WTC11 (cell line): ENCODE data around the gene RGSL1. TPM values are rescaled to one million over a fixed set of nuclear protein-coding genes. Genes with fewer than 3 reads are reported as not detected.
A peak's percentile ranks its signal among the peaks of the same experiment; 100 is the strongest.

Source experiments
- ATAC-seq: fragments of 200-7000 bp; cut with Tn5 transposase; 2 replicates; pipeline ENCODE4 v1.10.0; 2021; ENCODE audit warnings: mild to moderate bottlenecking, moderate library complexity
- CTCF ChIA-PET: fragments of 300-600 bp; sonication (Branson Sonifier 250); formaldehyde crosslinking; loops from one replicate; lab custom pipeline; 2021; ENCODE audit warnings: antibody characterized with exemption; lab: Charles Lee
- POLR2A ChIA-PET: fragments of 350-600 bp; sonication (Branson Sonifier 250); formaldehyde crosslinking; loops from one replicate; lab custom pipeline; 2021; ENCODE audit warnings: antibody characterized with exemption; lab: Charles Lee
- DNase-seq: peaks from one replicate; pipeline ENCODE4 v3.0.0; 2021; ENCODE audit warnings: low spot score
- H3K27ac Mint-ChIP-seq: 2 replicates; pipeline ENCODE4 v1.8.0; 2021; ENCODE audit warnings: mixed read lengths
- H3K27me3 Mint-ChIP-seq: 2 replicates; pipeline ENCODE4 v1.8.0; 2021; ENCODE audit warnings: low read depth, mild to moderate bottlenecking, moderate library complexity, mixed read lengths
- H3K36me3 Mint-ChIP-seq: 2 replicates; pipeline ENCODE4 v1.8.0; 2021; ENCODE audit warnings: mixed read lengths
- H3K4me1 Mint-ChIP-seq: 2 replicates; pipeline ENCODE4 v1.8.0; 2022; ENCODE audit warnings: mixed read lengths
- H3K4me3 Mint-ChIP-seq: 2 replicates; pipeline ENCODE4 v1.8.0; 2021; ENCODE audit warnings: mild to moderate bottlenecking, moderate library complexity, mixed read lengths
- H3K9me3 Mint-ChIP-seq: 2 replicates; pipeline ENCODE4 v1.8.0; 2021; ENCODE audit warnings: mixed read lengths
- ARID4B ChIP-seq: sonication (generic); formaldehyde crosslinking; IDR thresholded peaks from 2 replicates; pipeline ENCODE4 v1.8.0; 2023; ENCODE audit warnings: missing genetic modification reagents, mild to moderate bottlenecking, borderline replicate concordance
- ATF1 ChIP-seq: sonication (generic); formaldehyde crosslinking; IDR thresholded peaks from 2 replicates; pipeline ENCODE4 v1.8.1; 2023; ENCODE audit warnings: mild to moderate bottlenecking, moderate library complexity, missing genetic modification reagents
- ATF2 ChIP-seq: sonication (generic); formaldehyde crosslinking; IDR thresholded peaks from 2 replicates; pipeline ENCODE4 v1.8.1; 2022; ENCODE audit warnings: low read depth, missing genetic modification reagents, borderline replicate concordance
- CREM ChIP-seq: sonication (generic); formaldehyde crosslinking; IDR thresholded peaks from 2 replicates; pipeline ENCODE4 v1.8.1; 2022; ENCODE audit warnings: mild to moderate bottlenecking, missing genetic modification reagents, moderate library complexity
- E2F4 ChIP-seq: sonication (generic); formaldehyde crosslinking; IDR thresholded peaks from 2 replicates; pipeline ENCODE4 v1.8.1; 2022; ENCODE audit warnings: low read depth, mild to moderate bottlenecking, moderate library complexity, missing genetic modification reagents, borderline replicate concordance
- ETV6 ChIP-seq: sonication (generic); formaldehyde crosslinking; IDR thresholded peaks from 2 replicates; pipeline ENCODE4 v1.8.1; 2022; ENCODE audit warnings: mild to moderate bottlenecking, missing genetic modification reagents
- FOXP1 ChIP-seq: sonication (generic); formaldehyde crosslinking; IDR thresholded peaks from 2 replicates; pipeline ENCODE4 v1.8.0; 2022; ENCODE audit warnings: missing genetic modification reagents, mild to moderate bottlenecking, moderate library complexity, borderline replicate concordance
- FOXP4 ChIP-seq: sonication (generic); formaldehyde crosslinking; IDR thresholded peaks from 2 replicates; pipeline ENCODE4 v1.8.0; 2022; ENCODE audit warnings: mild to moderate bottlenecking, missing genetic modification reagents
- GTF2I ChIP-seq: fragments of 250-450 bp; sonication (Bioruptor Pico); conservative IDR thresholded peaks from 2 replicates; pipeline ENCODE4 v1.4.0; 2021; ENCODE audit warnings: mild to moderate bottlenecking
- HMGA2 ChIP-seq: fragments of 250-450 bp; sonication (Bioruptor Pico); IDR thresholded peaks from 2 replicates; pipeline ENCODE4 v1.4.0; 2021; ENCODE audit warnings: mild to moderate bottlenecking, moderate library complexity
- NFE2L1 ChIP-seq: sonication (generic); formaldehyde crosslinking; IDR thresholded peaks from 2 replicates; pipeline ENCODE4 v1.8.1; 2023; ENCODE audit warnings: missing genetic modification reagents
- NR1H2 ChIP-seq: sonication (generic); formaldehyde crosslinking; IDR thresholded peaks from 2 replicates; pipeline ENCODE4 v1.9.0; 2021; ENCODE audit warnings: mild to moderate bottlenecking, moderate library complexity, missing genetic modification reagents
- NR3C1 ChIP-seq: sonication (generic); formaldehyde crosslinking; conservative IDR thresholded peaks from 2 replicates; pipeline ENCODE4 v1.8.1; 2023; ENCODE audit warnings: low read depth, mild to moderate bottlenecking, missing genetic modification reagents
- OVOL2 ChIP-seq: fragments of 250-450 bp; sonication (Bioruptor Pico); IDR thresholded peaks from 2 replicates; pipeline ENCODE4 v1.9.0; 2021; ENCODE audit warnings: mild to moderate bottlenecking, borderline replicate concordance
- RELA ChIP-seq: sonication (generic); formaldehyde crosslinking; IDR thresholded peaks from 2 replicates; pipeline ENCODE4 v1.8.1; 2022; ENCODE audit warnings: missing genetic modification reagents, mild to moderate bottlenecking, borderline replicate concordance
- SMAD3 ChIP-seq: sonication (generic); formaldehyde crosslinking; IDR thresholded peaks from 2 replicates; pipeline ENCODE4 v1.8.0; 2022; ENCODE audit warnings: missing genetic modification reagents, mild to moderate bottlenecking, borderline replicate concordance
- USF1 ChIP-seq: sonication (generic); formaldehyde crosslinking; IDR thresholded peaks from 2 replicates; pipeline ENCODE4 v1.8.0; 2022; ENCODE audit warnings: mild to moderate bottlenecking, missing genetic modification reagents
- ZBTB43 ChIP-seq: sonication (generic); formaldehyde crosslinking; IDR thresholded peaks from 2 replicates; pipeline ENCODE4 v1.8.1; 2023; ENCODE audit warnings: mild to moderate bottlenecking, missing genetic modification reagents
- ZNF138 ChIP-seq: sonication (generic); formaldehyde crosslinking; conservative IDR thresholded peaks from 2 replicates; pipeline ENCODE4 v1.8.1; 2022; ENCODE audit warnings: mild to moderate bottlenecking, moderate library complexity, missing genetic modification reagents
- ZNF263 ChIP-seq: sonication (generic); formaldehyde crosslinking; IDR thresholded peaks from 2 replicates; pipeline ENCODE4 v1.8.1; 2022; ENCODE audit warnings: low read depth, mild to moderate bottlenecking, moderate library complexity, missing genetic modification reagents
- total RNA-seq: library from RNA; stranded (reverse); gene quantifications from 3 replicates; pipeline ENCODE4 v1.2.3, GENCODE V29; 2021

The RGSL1 gene
- total RNA-seq, 1 experiment from 2014 or later: not detected

- H3K36me3 Mint-ChIP-seq: peaks cover 6% of the 10 kb centered on the region
- ATAC-seq (peak; percentile 87), DNase-seq (no peak)
- no peak overlapping the region for H3K4me3 Mint-ChIP-seq
- peaks cover 14% of the 10 kb centered on the region for H3K9me3 Mint-ChIP-seq
- H3K27ac Mint-ChIP-seq: no peak overlapping the region
- CTCF ChIA-PET: interaction anchor here (0.6 to 1.3 kb wide), 14 partner anchors 8 to 731 kb away, joined by 3 to 12 read pairs (median 4); partner anchors contain the start of gene GLUL
- no peaks in the 10 kb centered on the region for H3K27me3 Mint-ChIP-seq
- peaks cover 6% of the 10 kb centered on the region; the same call in 1 of the 2 replicates for H3K4me1 Mint-ChIP-seq
- POLR2A ChIA-PET: no interaction called here
- TF ChIP-seq ETV6 (CRISPR knock-in tag) (no peak), NR3C1 (CRISPR knock-in tag) (no peak), NFE2L1 (CRISPR knock-in tag) (no peak)
Observed at GRCh38 chr1:182404781-182405180, 45.2 kb upstream of the RGSL1 start.

- ATAC-seq: no peak
- ChIA-PET POLR2A (no interaction called here), CTCF (interaction anchor here (0.9 to 1.3 kb wide), 6 partner anchors 9 to 324 kb away, joined by 4 to 12 read pairs (median 6); no protein-coding TSS in a partner anchor)
- no peak for DNase-seq
- Mint-ChIP-seq H3K4me1 (peaks cover 6% of the 10 kb centered on the region; the same call in 1 of the 2 replicates), H3K27me3 (no peaks in the 10 kb centered on the region), H3K9me3 (peaks cover 14% of the 10 kb centered on the region), H3K4me3 (no peak overlapping the region), H3K36me3 (peaks cover 6% of the 10 kb centered on the region), H3K27ac (no peak overlapping the region)
- TF ChIP-seq USF1 (no peak), CREM (CRISPR knock-in tag) (no peak), ZNF138 (CRISPR knock-in tag) (no peak), E2F4 (no peak), SMAD3 (CRISPR knock-in tag) (no peak), ZBTB43 (CRISPR knock-in tag) (no peak)
Observed at GRCh38 chr1:182405578-182405977, 44.4 kb upstream of the RGSL1 start.

GRCh38 chr1:182406012-182406411 is 43.9 kb upstream of the RGSL1 start:
- ChIA-PET POLR2A (no interaction called here), CTCF (interaction anchor here (1.1 kb wide), 1 partner anchor 325 kb away, joined by 3 read pairs; no protein-coding TSS in a partner anchor)
- Mint-ChIP-seq H3K27ac (no peak overlapping the region), H3K4me3 (no peak overlapping the region), H3K9me3 (peaks cover 14% of the 10 kb centered on the region), H3K27me3 (no peaks in the 10 kb centered on the region), H3K36me3 (peaks cover 6% of the 10 kb centered on the region), H3K4me1 (peaks cover 6% of the 10 kb centered on the region; the same call in 1 of the 2 replicates)
- no peak for ATAC-seq
- DNase-seq: no peak
- TF ChIP-seq ATF1 (CRISPR knock-in tag) (no peak), ZNF263 (CRISPR knock-in tag) (no peak), FOXP4 (CRISPR knock-in tag) (no peak), HMGA2 (CRISPR knock-in tag) (no peak), ARID4B (CRISPR knock-in tag) (no peak), NR1H2 (CRISPR knock-in tag) (no peak), GTF2I (CRISPR knock-in tag) (no peak), FOXP1 (CRISPR knock-in tag) (no peak), OVOL2 (CRISPR knock-in tag) (no peak), RELA (CRISPR knock-in tag) (no peak), ATF2 (CRISPR knock-in tag) (no peak)
